Chondrocyte (in vitro differentiated cells): ENCODE measurements around the gene ZNF683. TPM values are rescaled to one million over a fixed set of nuclear protein-coding genes. Genes with fewer than 3 reads are reported as not detected.

Experiments used
- DNase-seq: peaks from one replicate; pipeline ENCODE4 v3.0.0; 2021; ENCODE audit warnings: mixed read lengths, low spot score
- H3K27ac Mint-ChIP-seq: one replicate; pipeline ENCODE4 v1.8.0; 2021; ENCODE audit warnings: mild to moderate bottlenecking, moderate library complexity, mixed read lengths; ENCODE audit not compliant: unreplicated experiment
- H3K27me3 Mint-ChIP-seq: 2 replicates; pipeline ENCODE4 v1.8.0; 2021; ENCODE audit warnings: low read depth, mixed read lengths
- H3K36me3 Mint-ChIP-seq: 2 replicates; pipeline ENCODE4 v1.8.0; 2021; ENCODE audit warnings: low read depth, mixed read lengths
- H3K4me1 Mint-ChIP-seq: 2 replicates; pipeline ENCODE4 v1.8.0; 2021; ENCODE audit warnings: low read depth, mild to moderate bottlenecking, mixed read lengths
- H3K4me3 Mint-ChIP-seq: one replicate; pipeline ENCODE4 v1.8.0; 2021; ENCODE audit warnings: mild to moderate bottlenecking, moderate library complexity, mixed read lengths; ENCODE audit not compliant: unreplicated experiment
- H3K9me3 Mint-ChIP-seq: 2 replicates; pipeline ENCODE4 v1.8.0; 2021; ENCODE audit warnings: low read depth, mixed read lengths
- CTCF ChIP-seq: fragments of 200-600 bp; sonication (generic); IDR thresholded peaks from 2 replicates; pipeline ENCODE4 v1.5.0; 2021; ENCODE audit warnings: antibody characterized with exemption, mild to moderate bottlenecking, moderate library complexity
- total RNA-seq: library from RNA; stranded (reverse); gene quantifications from 3 replicates; pipeline ENCODE4 v1.2.1, GENCODE V29; 2021

The ZNF683 gene
- total RNA-seq, 1 donor from 2014 or later: not detected

- no peak for DNase-seq
- Mint-ChIP-seq H3K27ac (no peak overlapping the region), H3K4me3 (no peak overlapping the region)
These were observed 50.6 kb downstream of the ZNF683 start for GRCh38 chr1:26322042-26322331.

GRCh38 chr1:26321315-26322041 lies 51.1 kb downstream of the ZNF683 start:
- peak overlapping the region; percentile 42 for H3K4me3 Mint-ChIP-seq
- no peaks in the 10 kb centered on the region for H3K9me3 Mint-ChIP-seq
- H3K36me3 Mint-ChIP-seq: no peaks in the 10 kb centered on the region
- peak; percentile 92 for TF ChIP-seq CTCF
- no peaks in the 10 kb centered on the region for H3K27me3 Mint-ChIP-seq
- H3K4me1 Mint-ChIP-seq: peaks cover 5% of the 10 kb centered on the region
- H3K27ac Mint-ChIP-seq: no peak overlapping the region
- DNase-seq: peak; percentile 95

More at GRCh38 chr1:26322042-26322331, 50.6 kb downstream of the ZNF683 start:
- H3K27me3 Mint-ChIP-seq: no peaks in the 10 kb centered on the region
- no peaks in the 10 kb centered on the region for H3K36me3 Mint-ChIP-seq
- no peak for TF ChIP-seq CTCF
- H3K4me1 Mint-ChIP-seq: peaks cover 5% of the 10 kb centered on the region
- no peaks in the 10 kb centered on the region for H3K9me3 Mint-ChIP-seq

DNA sequence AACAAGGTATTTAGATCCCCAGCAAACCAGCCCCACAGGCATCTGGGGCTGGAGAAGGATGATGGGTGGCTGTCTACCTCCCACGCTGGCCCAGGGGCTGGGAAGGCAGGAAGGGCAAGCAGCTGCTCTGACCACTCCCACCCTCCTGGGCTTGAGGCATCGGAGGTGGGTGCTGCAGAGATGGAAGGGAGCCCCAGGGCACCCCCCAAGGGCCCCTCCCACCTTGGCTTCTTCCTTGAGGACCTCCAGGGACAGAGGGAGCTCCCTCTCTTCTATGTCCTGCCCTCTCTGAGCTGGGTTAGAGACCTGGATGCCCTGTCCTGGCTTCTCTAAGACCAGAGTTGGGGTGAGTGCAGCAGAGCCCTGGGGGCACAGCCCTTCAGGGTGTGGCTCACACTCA lies 51.7 kb downstream of the ZNF683 start:
- H3K4me1 Mint-ChIP-seq: peaks cover 5% of the 10 kb centered on the region
- H3K9me3 Mint-ChIP-seq: no peaks in the 10 kb centered on the region
- DNase-seq: no peak
- H3K27me3 Mint-ChIP-seq: no peaks in the 10 kb centered on the region
- no peak overlapping the region for H3K27ac Mint-ChIP-seq
- TF ChIP-seq CTCF: no peak
- H3K36me3 Mint-ChIP-seq: no peaks in the 10 kb centered on the region
- no peak overlapping the region for H3K4me3 Mint-ChIP-seq

DNA sequence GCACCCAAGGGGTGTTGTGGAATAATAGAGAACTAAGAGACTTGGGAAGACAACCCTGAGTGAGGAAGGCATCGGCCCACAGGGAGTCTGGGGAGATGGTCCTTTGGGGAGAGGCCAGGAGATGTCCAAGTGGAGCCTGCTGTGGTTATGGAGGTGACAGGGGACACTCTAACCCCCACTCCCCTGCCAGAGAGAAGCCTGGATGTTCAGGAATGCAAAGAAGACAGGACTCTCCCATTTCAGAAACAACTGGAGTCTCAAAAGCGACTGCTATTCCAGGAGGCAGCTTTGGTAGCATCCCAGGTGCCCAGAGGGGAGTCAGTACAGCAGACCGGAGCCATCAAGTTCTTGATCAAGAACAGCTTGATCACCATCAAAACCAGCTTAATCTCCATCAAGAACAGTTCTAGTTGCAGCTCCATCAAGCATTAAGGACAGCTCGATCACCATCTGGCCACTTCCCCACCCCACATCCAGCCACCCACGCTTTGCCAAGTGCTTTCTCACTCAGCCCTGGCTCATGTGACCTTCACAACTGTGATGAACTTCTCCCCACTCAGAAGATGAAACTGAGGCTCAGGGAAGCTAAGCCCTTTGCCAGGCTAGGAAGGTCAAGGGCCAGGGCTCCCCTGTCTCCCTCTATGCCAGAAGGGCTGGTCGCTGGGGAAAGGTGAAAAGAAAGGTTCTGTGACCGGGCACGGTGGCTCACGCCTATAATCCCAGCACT lies 54.0 kb downstream of the ZNF683 start:
- DNase-seq: no peak
- Mint-ChIP-seq H3K36me3 (no peaks in the 10 kb centered on the region), H3K27ac (no peak overlapping the region), H3K4me1 (peaks cover 5% of the 10 kb centered on the region), H3K27me3 (peaks cover 5% of the 10 kb centered on the region), H3K4me3 (no peak overlapping the region), H3K9me3 (no peaks in the 10 kb centered on the region)
- TF ChIP-seq CTCF: no peak

GRCh38 chr1:26317612-26318337 lies 54.8 kb downstream of the ZNF683 start, which contains the start of gene CD52:
Gene CD52 (plus strand): TSS chr1:26317958. CDS start chr1:26318018, 60 bp downstream.
- Mint-ChIP-seq H3K4me1 (peaks cover 5% of the 10 kb centered on the region), H3K4me3 (no peak within 1 kb of the TSS), H3K36me3 (no peaks in the 10 kb centered on the region), H3K9me3 (no peaks in the 10 kb centered on the region), H3K27ac (peak within 1 kb of the TSS; percentile 15), H3K27me3 (peaks cover 7% of the 10 kb centered on the region)
- no peak for TF ChIP-seq CTCF
- no peak for DNase-seq
